ENCODE data around the gene SORBS1. TPM values are rescaled to one million over a fixed set of nuclear protein-coding genes. Genes with fewer than 3 reads are reported as not detected.

SORBS1 gene
- total RNA-seq, 2 experiments from 2014 or later, result 0.57 to 3.1 TPM

DNA sequence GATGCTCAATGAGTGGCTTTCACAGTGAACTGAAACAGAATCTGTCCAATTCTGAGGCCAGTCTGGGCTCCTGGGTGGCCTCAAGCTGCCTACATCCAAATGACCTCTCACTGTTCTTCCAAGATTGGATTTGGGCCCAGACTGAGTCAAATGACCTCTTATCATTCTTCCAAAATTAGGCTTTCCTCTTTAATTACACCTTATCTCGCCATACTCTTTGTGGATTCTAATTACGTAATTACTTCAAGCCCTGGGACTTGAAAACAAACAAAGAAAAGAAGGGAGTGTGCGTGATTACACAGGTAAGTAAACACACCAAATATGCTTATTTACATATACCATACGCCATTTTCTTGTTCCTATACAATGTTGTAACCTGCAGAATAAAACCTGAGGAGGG, 18.8 kb downstream of the SORBS1 start:
- ChIA-PET CTCF (ENCODE audit: unreplicated experiment) (no interaction called here), POLR2A (interaction anchor here (0.6 kb wide), 1 partner anchor 846 kb away, joined by 3 read pairs; no protein-coding TSS in a partner anchor)
- DNase-seq (ENCODE audit: low spot score), result no peak
- H2AFZ ChIP-seq (ENCODE audit: low read length), result no peak overlapping the region
- H3K9me3 ChIP-seq (ENCODE audit: low read length), result no peaks in the 10 kb centered on the region
- intact Hi-C loops (cut with micrococcal nuclease; ENCODE audit: unreplicated experiment), result no loop called here
- H3K36me3 ChIP-seq (ENCODE audit: insufficient read depth, low read length), result no peaks in the 10 kb centered on the region
- no peak overlapping the region for H3K4me2 ChIP-seq (ENCODE audit: low read length)
- H3K79me2 ChIP-seq (ENCODE audit: insufficient read depth, low read depth, low read length), result no peaks in the 10 kb centered on the region
- no peak overlapping the region for H3K27ac ChIP-seq (ENCODE audit: low read depth, low read length, poor library complexity, severe bottlenecking)
- no TSS peak for BruUV-seq (replicated peaks)
- H4K20me1 ChIP-seq (ENCODE audit: insufficient read depth, low read length), result no peaks in the 10 kb centered on the region
- TF ChIP-seq, protein P1, sequence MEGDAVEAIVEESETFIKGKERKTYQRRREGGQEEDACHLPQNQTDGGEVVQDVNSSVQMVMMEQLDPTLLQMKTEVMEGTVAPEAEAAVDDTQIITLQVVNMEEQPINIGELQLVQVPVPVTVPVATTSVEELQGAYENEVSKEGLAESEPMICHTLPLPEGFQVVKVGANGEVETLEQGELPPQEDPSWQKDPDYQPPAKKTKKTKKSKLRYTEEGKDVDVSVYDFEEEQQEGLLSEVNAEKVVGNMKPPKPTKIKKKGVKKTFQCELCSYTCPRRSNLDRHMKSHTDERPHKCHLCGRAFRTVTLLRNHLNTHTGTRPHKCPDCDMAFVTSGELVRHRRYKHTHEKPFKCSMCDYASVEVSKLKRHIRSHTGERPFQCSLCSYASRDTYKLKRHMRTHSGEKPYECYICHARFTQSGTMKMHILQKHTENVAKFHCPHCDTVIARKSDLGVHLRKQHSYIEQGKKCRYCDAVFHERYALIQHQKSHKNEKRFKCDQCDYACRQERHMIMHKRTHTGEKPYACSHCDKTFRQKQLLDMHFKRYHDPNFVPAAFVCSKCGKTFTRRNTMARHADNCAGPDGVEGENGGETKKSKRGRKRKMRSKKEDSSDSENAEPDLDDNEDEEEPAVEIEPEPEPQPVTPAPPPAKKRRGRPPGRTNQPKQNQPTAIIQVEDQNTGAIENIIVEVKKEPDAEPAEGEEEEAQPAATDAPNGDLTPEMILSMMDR (conservative IDR thresholded peaks at IDR 0.05; ENCODE audit: low read length), result no peak
- H3K9me2 ChIP-seq (ENCODE audit: insufficient read depth, low read length), result no peaks in the 10 kb centered on the region
- H3K4me3 ChIP-seq (ENCODE audit: low read depth, low read length, poor library complexity, severe bottlenecking), result no peak overlapping the region
- no peaks in the 10 kb centered on the region for H3K4me1 ChIP-seq (ENCODE audit: insufficient read depth, low read length, poor library complexity, severe bottlenecking)

GRCh38 chr10:95540514-95541052, 20.6 kb downstream of the SORBS1 start:
- TF ChIP-seq, protein P1 (conservative IDR thresholded peaks at IDR 0.05; ENCODE audit: low read length), result no peak
- TF ChIP-seq EZH2phosphoT487 (IDR thresholded peaks at IDR 0.05; ENCODE audit: borderline replicate concordance, low read depth, low read length), result no peak
- H3K79me2 ChIP-seq (ENCODE audit: insufficient read depth, low read depth, low read length), result no peaks in the 10 kb centered on the region
- H3K4me3 ChIP-seq (ENCODE audit: low read depth, low read length, poor library complexity, severe bottlenecking), result no peak overlapping the region
- intact Hi-C loops (cut with micrococcal nuclease; ENCODE audit: unreplicated experiment), result no loop called here
- H3K4me1 ChIP-seq (ENCODE audit: insufficient read depth, low read length, poor library complexity, severe bottlenecking), result no peaks in the 10 kb centered on the region
- POLR2A ChIA-PET, result no interaction called here
- H4K20me1 ChIP-seq (ENCODE audit: insufficient read depth, low read length), result no peaks in the 10 kb centered on the region
- no peak overlapping the region for H3K27ac ChIP-seq (ENCODE audit: low read depth, low read length, poor library complexity, severe bottlenecking)
- no peaks in the 10 kb centered on the region for H3K9me2 ChIP-seq (ENCODE audit: insufficient read depth, low read length)
- DNase-seq (ENCODE audit: low spot score), result no peak
- CTCF ChIA-PET (ENCODE audit: unreplicated experiment), result no interaction called here
- H2AFZ ChIP-seq (ENCODE audit: low read length), result no peak overlapping the region
- no peaks in the 10 kb centered on the region for H3K9me3 ChIP-seq (ENCODE audit: low read length)
- no TSS peak for BruUV-seq (replicated peaks)
- H3K4me2 ChIP-seq (ENCODE audit: low read length), result no peak overlapping the region
- no peaks in the 10 kb centered on the region for H3K36me3 ChIP-seq (ENCODE audit: insufficient read depth, low read length)

DNA sequence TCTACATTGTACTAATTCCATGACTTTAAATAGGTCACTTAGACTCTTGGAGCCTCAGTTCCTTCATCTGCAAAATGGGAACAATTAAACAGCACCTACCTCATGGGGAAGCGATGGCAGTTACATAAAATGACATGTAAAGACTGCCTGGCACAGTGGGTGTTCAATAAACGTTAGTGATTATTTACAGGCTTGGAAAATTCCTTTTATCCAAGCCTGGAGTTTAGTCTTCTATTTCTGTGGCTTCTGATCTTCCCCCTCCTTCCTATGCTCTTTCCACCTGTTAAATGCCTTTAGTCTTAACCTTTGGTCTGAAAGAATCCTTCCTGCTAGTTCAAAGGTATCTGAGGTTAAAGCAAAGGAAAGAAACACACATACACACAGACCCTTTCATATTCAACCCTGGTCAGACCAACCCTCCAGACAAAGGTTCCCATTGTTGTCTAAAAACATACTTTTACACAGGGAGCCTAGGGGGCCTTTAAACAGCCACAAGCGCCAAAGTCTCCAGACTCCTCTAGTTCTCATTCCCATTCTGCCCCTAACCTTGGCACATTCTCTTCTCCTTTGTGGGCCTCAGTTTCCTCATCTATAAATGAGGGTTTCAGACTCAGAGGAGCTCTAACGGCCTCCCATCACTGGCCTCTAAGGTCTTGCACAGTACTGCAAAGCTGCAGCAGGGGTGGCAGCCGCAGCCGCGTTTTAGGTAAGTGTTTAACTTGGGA, 21.4 kb downstream of the SORBS1 start:
- Histone ChIP-seq H3K27ac (ENCODE audit: low read depth, low read length, poor library complexity, severe bottlenecking) (no peak overlapping the region), H3K4me3 (ENCODE audit: low read depth, low read length, poor library complexity, severe bottlenecking) (no peak overlapping the region), H3K79me2 (ENCODE audit: insufficient read depth, low read depth, low read length) (no peaks in the 10 kb centered on the region), H3K9me3 (ENCODE audit: low read length) (no peaks in the 10 kb centered on the region), H3K9me2 (ENCODE audit: insufficient read depth, low read length) (no peaks in the 10 kb centered on the region), H3K4me1 (ENCODE audit: insufficient read depth, low read length, poor library complexity, severe bottlenecking) (no peaks in the 10 kb centered on the region), H3K36me3 (ENCODE audit: insufficient read depth, low read length) (no peaks in the 10 kb centered on the region), H2AFZ (ENCODE audit: low read length) (no peak overlapping the region), H3K4me2 (ENCODE audit: low read length) (no peak overlapping the region), H4K20me1 (ENCODE audit: insufficient read depth, low read length) (no peaks in the 10 kb centered on the region)
- CTCF ChIA-PET (ENCODE audit: unreplicated experiment), result no interaction called here
- intact Hi-C loops (cut with micrococcal nuclease; ENCODE audit: unreplicated experiment), result no loop called here
- no TSS peak for BruUV-seq (replicated peaks)
- no peak for DNase-seq (ENCODE audit: low spot score)
- no peak for TF ChIP-seq EZH2phosphoT487 (IDR thresholded peaks at IDR 0.05; ENCODE audit: borderline replicate concordance, low read depth, low read length)
- TF ChIP-seq, protein P1 (conservative IDR thresholded peaks at IDR 0.05; ENCODE audit: low read length), result no peak
- POLR2A ChIA-PET, result no interaction called here
